Smooth muscle cell (in vitro differentiated cells): ENCODE data around the gene THBD. TPM values are rescaled to one million over a fixed set of nuclear protein-coding genes. Genes with fewer than 3 reads are reported as not detected.

ENCODE experiments used
- DNase-seq: peaks from one replicate; lab custom pipeline; 2025; ENCODE audit not compliant: unreplicated experiment; lab: John Stamatoyannopoulos, UW
- H2AFZ ChIP-seq: fragments of 200-600 bp; sonication (generic); 2 replicates; pipeline ENCODE4 v1.6.0; 2016; ENCODE audit warnings: antibody characterized with exemption, low read depth, mild to moderate bottlenecking
- H3F3A ChIP-seq: fragments of 200-600 bp; sonication (generic); 2 replicates; pipeline ENCODE4 v1.6.0; 2017; ENCODE audit warnings: antibody characterized with exemption, low read depth
- H3K27ac ChIP-seq: fragments of 200-600 bp; sonication (generic); 2 replicates; pipeline ENCODE4 v1.5.1; 2016; ENCODE audit warnings: low read depth, mild to moderate bottlenecking
- H3K27me3 ChIP-seq: fragments of 200-600 bp; sonication (generic); 2 replicates; pipeline ENCODE4 v1.6.1; 2016; ENCODE audit warnings: low read depth, mild to moderate bottlenecking
- H3K36me3 ChIP-seq: fragments of 200-600 bp; sonication (generic); 2 replicates; pipeline ENCODE4 v1.5.1; 2016; ENCODE audit warnings: low read depth
- H3K4me1 ChIP-seq: fragments of 200-600 bp; sonication (generic); 2 replicates; pipeline ENCODE4 v1.5.1; 2016; ENCODE audit warnings: low read depth
- H3K4me2 ChIP-seq: fragments of 200-600 bp; sonication (generic); 2 replicates; pipeline ENCODE4 v1.6.0; 2016; ENCODE audit warnings: mild to moderate bottlenecking
- H3K4me3 ChIP-seq: fragments of 200-600 bp; sonication (generic); 2 replicates; pipeline ENCODE4 v1.5.1; 2016; ENCODE audit warnings: mild to moderate bottlenecking
- H3K79me2 ChIP-seq: fragments of 200-600 bp; sonication (generic); 2 replicates; pipeline ENCODE4 v1.6.0; 2016; ENCODE audit warnings: low read depth, mild to moderate bottlenecking
- H3K9ac ChIP-seq: fragments of 200-600 bp; sonication (generic); 2 replicates; pipeline ENCODE4 v1.6.0; 2016; ENCODE audit warnings: low read depth
- H3K9me3 ChIP-seq: fragments of 200-600 bp; sonication (generic); replicated peaks from 2 replicates; pipeline ENCODE4 v1.5.1; 2016; ENCODE audit warnings: low read depth
- H4K20me1 ChIP-seq: fragments of 200-600 bp; sonication (generic); 2 replicates; pipeline ENCODE4 v1.6.0; 2016; ENCODE audit warnings: low read depth
- WGBS: methylation state at CpG from one replicate; pipeline ENCODE4 v1.1.7; 2016; ENCODE audit warnings: low lambda C conversion rate; 5-methylcytosine and 5-hydroxymethylcytosine counted together
- polyA plus RNA-seq: library from polyadenylated mRNA; unstranded; fragments of >200 nt; fragmentation: Nextera tagmentation; extraction: Ambion mirVana; gene quantifications from 2 replicates; pipeline ENCODE4 v1.2.1, GENCODE V29; 2016
- total RNA-seq: library from RNA; depleted of rRNA; stranded (reverse); fragments of >200 nt; gene quantifications from 2 replicates; pipeline ENCODE4 v1.2.3, GENCODE V29; 2014
- TF ChIP-seq, protein P1 (sequence below): fragments of 200-600 bp; sonication (generic); IDR thresholded peaks from 2 replicates; pipeline ENCODE4 v1.5.1; 2017; ENCODE audit warnings: borderline replicate concordance, mild to moderate bottlenecking, antibody characterized with exemption; ENCODE audit not compliant: insufficient read depth, poor library complexity, severe bottlenecking

The THBD gene
- total and polyA plus RNA-seq, 2 experiments from 2014 or later: 9.9 to 10.0 TPM

DNA sequence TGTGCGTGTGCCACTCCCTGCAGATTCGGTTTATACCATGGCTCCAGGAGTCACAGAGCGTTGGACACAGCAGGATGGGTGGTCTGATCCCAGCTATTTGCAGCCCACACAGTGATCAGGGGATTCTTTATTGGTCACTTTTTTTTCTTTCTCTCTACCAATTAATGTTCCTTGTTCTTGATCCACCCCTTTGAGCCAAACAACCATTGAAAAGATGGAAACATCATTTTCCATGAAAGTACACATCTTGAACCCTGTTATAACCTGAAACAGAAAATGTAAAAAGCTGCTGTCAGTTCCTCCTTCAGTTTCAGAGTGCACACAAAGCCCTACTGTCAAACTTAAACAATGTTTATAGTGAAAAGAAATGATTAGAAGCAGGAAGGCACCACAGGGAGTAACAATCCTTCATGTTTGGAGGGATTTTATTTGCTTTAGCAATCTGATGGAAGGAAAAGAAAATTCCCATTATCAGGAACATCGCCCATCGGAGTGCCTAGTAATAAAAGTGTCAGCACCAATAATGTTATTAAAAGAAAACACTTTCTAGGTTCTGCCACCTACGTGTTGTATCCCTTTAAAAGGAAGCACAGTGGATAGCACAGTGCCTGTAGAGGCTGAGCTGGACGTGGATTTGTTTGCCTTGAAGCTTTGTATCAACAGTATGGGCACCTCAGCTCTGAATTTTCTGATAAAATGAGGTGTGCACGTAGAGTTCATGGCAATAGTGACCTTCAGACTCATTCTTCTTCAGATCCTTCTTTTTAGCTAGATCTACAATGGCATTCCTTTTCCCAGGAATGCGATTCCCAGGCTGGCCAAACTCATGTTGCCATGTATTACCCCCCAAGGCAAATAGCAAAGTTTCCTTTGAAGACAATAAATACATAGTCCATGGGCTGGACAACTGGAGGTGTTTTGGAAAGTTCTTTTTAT, 16.1 kb upstream of the THBD start:
- no peaks in the 10 kb centered on the region for H3K27me3 ChIP-seq
- TF ChIP-seq, protein P1, sequence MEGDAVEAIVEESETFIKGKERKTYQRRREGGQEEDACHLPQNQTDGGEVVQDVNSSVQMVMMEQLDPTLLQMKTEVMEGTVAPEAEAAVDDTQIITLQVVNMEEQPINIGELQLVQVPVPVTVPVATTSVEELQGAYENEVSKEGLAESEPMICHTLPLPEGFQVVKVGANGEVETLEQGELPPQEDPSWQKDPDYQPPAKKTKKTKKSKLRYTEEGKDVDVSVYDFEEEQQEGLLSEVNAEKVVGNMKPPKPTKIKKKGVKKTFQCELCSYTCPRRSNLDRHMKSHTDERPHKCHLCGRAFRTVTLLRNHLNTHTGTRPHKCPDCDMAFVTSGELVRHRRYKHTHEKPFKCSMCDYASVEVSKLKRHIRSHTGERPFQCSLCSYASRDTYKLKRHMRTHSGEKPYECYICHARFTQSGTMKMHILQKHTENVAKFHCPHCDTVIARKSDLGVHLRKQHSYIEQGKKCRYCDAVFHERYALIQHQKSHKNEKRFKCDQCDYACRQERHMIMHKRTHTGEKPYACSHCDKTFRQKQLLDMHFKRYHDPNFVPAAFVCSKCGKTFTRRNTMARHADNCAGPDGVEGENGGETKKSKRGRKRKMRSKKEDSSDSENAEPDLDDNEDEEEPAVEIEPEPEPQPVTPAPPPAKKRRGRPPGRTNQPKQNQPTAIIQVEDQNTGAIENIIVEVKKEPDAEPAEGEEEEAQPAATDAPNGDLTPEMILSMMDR: no peak
- H3K4me2 ChIP-seq: no peak overlapping the region
- H2AFZ ChIP-seq: no peak overlapping the region
- H3K36me3 ChIP-seq: no peaks in the 10 kb centered on the region
- H3K79me2 ChIP-seq: no peaks in the 10 kb centered on the region
- no peak overlapping the region for H3K27ac ChIP-seq
- WGBS: 61% methylated on average over 9 of the region's 9 CpGs
- no peak overlapping the region for H3K9ac ChIP-seq
- H3K4me1 ChIP-seq: peaks cover 12% of the 10 kb centered on the region
- peaks cover 12% of the 10 kb centered on the region for H3F3A ChIP-seq
- no peaks in the 10 kb centered on the region for H4K20me1 ChIP-seq
- H3K9me3 ChIP-seq: no peaks in the 10 kb centered on the region
- no peak overlapping the region for H3K4me3 ChIP-seq
- no peak for DNase-seq

DNA sequence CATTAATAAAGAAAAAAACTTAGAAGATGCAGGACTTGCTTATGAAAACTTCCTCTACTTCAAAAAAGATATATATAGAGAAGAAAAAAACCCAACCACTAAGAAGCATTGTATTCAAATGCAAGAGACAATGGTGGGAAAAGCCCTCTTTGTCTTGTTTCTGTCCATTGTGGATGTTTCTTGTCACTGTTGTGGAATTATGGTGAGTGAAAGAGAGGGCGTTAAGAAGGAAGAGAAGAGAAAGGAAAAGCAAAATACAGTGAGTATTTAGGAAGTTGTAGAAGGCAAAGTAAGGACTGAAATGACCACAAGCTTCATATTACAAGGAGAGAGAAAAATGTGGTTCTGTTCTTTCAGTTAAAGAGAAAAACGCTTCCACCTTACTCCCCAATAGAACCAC, 14.1 kb upstream of the THBD start:
- Histone ChIP-seq H3K9ac (no peak overlapping the region), H3K4me3 (no peak overlapping the region), H3K9me3 (no peaks in the 10 kb centered on the region), H4K20me1 (no peaks in the 10 kb centered on the region), H3K27me3 (no peaks in the 10 kb centered on the region), H3K4me2 (no peak overlapping the region), H3K27ac (no peak overlapping the region), H3K4me1 (peaks cover 15% of the 10 kb centered on the region), H3F3A (peaks cover 12% of the 10 kb centered on the region), H3K36me3 (no peaks in the 10 kb centered on the region), H3K79me2 (no peaks in the 10 kb centered on the region), H2AFZ (no peak overlapping the region)
- DNase-seq: no peak
- 89% methylated on average over 2 of the region's 2 CpGs for WGBS
- TF ChIP-seq, protein P1: no peak

DNA sequence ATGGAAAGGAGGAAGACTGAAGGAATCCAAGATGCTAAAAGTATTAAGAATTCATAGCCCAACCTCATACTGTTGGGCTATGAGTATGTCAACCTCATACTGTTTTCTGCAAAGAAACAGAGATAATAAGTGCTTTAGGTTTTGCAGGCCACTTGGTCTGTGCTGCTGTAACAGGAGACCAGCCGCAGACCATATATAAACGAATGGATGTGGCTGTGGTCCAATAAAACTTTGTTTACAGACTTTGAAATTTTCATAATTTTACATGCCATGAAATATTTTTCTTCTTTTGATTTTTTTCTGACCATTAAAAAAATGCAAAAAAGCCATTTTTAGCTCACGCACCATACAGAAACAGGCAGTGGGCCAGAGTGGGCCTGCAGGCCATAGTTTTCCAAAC, 13.7 kb upstream of the THBD start:
- WGBS: 63% methylated on average over 3 of the region's 3 CpGs
- Histone ChIP-seq H2AFZ (no peak overlapping the region), H3F3A (peaks cover 12% of the 10 kb centered on the region), H4K20me1 (no peaks in the 10 kb centered on the region), H3K4me2 (no peak overlapping the region), H3K36me3 (no peaks in the 10 kb centered on the region), H3K4me3 (no peak overlapping the region), H3K27me3 (no peaks in the 10 kb centered on the region), H3K9me3 (no peaks in the 10 kb centered on the region), H3K9ac (no peak overlapping the region), H3K27ac (no peak overlapping the region), H3K4me1 (peaks cover 15% of the 10 kb centered on the region), H3K79me2 (no peaks in the 10 kb centered on the region)
- TF ChIP-seq, protein P1: no peak
- no peak for DNase-seq

DNA sequence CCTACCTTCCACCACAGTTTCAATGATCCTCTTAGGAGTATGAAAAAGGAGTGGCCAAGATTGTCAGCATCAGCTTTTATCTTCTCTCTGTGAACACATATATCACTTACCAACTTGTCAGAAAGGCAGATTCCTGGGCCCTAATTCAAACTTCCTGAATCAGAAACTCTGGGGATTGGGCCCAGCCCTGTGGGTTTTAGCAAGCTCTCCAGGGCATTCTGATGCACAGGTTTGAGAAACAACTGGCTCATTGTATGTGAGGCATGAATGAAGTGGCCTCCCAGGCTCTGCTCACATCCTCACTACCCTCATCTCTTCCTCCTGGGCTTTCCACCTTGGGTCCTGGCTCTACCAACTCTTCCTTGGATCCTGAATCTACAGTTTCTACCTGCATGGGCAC, 13.2 kb upstream of the THBD start:
- no peak overlapping the region for H3K4me3 ChIP-seq
- H3K79me2 ChIP-seq: no peaks in the 10 kb centered on the region
- no peaks in the 10 kb centered on the region for H3K9me3 ChIP-seq
- DNase-seq: no peak
- H3F3A ChIP-seq: peaks cover 12% of the 10 kb centered on the region
- H2AFZ ChIP-seq: no peak overlapping the region
- TF ChIP-seq, protein P1: no peak
- no peak overlapping the region for H3K9ac ChIP-seq
- no peaks in the 10 kb centered on the region for H3K36me3 ChIP-seq
- H3K4me1 ChIP-seq: peaks cover 15% of the 10 kb centered on the region
- H4K20me1 ChIP-seq: no peaks in the 10 kb centered on the region
- H3K27ac ChIP-seq: no peak overlapping the region
- H3K4me2 ChIP-seq: no peak overlapping the region
- no peaks in the 10 kb centered on the region for H3K27me3 ChIP-seq
